H1 (cell line): ENCODE results near the gene EYA2.

Experiments used
- CTCF ChIP-seq, 3 experiments: IDR thresholded peaks; 1 replicate in 2 of 3; 2 replicates in 1 of 3; pipeline versions ENCODE4 v1.5.1 to v1.6.1; 2011; ENCODE audit warnings: low read length in 3 of 3, mild to moderate bottlenecking in 3 of 3, inconsistent platforms in 2 of 3, low read depth in 1 of 3, moderate library complexity in 1 of 3; ENCODE audit not compliant: insufficient read depth in 1 of 3; ENCODE audit errors: control extremely low read depth in 1 of 3
- EZH2 ChIP-seq: fragments of 200-600 bp; sonication (generic); IDR thresholded peaks from 2 replicates; pipeline ENCODE4 v1.7.1; 2012; ENCODE audit warnings: low read depth, mild to moderate bottlenecking, moderate library complexity, low read length, inconsistent platforms; ENCODE audit not compliant: severe bottlenecking
- HDAC6 ChIP-seq: IDR thresholded peaks from one replicate; pipeline ENCODE4 v1.7.1; 2012; ENCODE audit warnings: low read depth, mild to moderate bottlenecking, inconsistent platforms, low read length, moderate library complexity
- NANOG ChIP-seq: IDR thresholded peaks from 2 replicates; pipeline ENCODE4 v1.6.1; 2011; ENCODE audit warnings: low read length, low read depth, mild to moderate bottlenecking, inconsistent platforms; ENCODE audit not compliant: insufficient read depth, poor library complexity, severe bottlenecking
- POLR2A ChIP-seq, 2 experiments: IDR thresholded peaks; 1 replicate in 1 of 2; 2 replicates in 1 of 2; pipeline ENCODE4 v1.6.1; 2011; ENCODE audit warnings: low read depth in 2 of 2, low read length in 2 of 2, mild to moderate bottlenecking in 2 of 2; ENCODE audit errors: control extremely low read depth in 1 of 2
- POLR2AphosphoS5 ChIP-seq: IDR thresholded peaks from 2 replicates; pipeline ENCODE4 v1.6.1; 2011; ENCODE audit warnings: low read depth, low read length

- no peak for TF ChIP-seq NANOG
- no peak for TF ChIP-seq CTCF (IDR thresholded peaks at IDR 0.05; ENCODE audit: control extremely low read depth in 1 of 3, insufficient read depth in 1 of 3, low read depth in 1 of 3, low read length in 3 of 3)
- no peak for TF ChIP-seq POLR2AphosphoS5
- no peak for TF ChIP-seq HDAC6
- TF ChIP-seq EZH2, result no peak
- no peak for TF ChIP-seq POLR2A (IDR thresholded peaks at IDR 0.05; ENCODE audit: control extremely low read depth in 1 of 2, low read depth in 2 of 2, low read length in 2 of 2)
Observed at GRCh38 chr20:46905364-46906125, 10.9 kb downstream of the EYA2 start.
